OCI-LY7 (cell line): ENCODE data around the gene ZSCAN31. TPM values are rescaled to one million over a fixed set of nuclear protein-coding genes. Genes with fewer than 3 reads are reported as not detected.

ENCODE experiments used
- BruUV-seq: library from RNA; stranded (reverse); fragments of 400-500 nt; replicated peaks from 2 replicates; lab custom pipeline; 2021; lab: Mats Ljungman, UMichigan
- CTCF ChIA-PET: fragments of 300-600 bp; sonication (Branson Sonifier 250); formaldehyde crosslinking; loops from one replicate; lab custom pipeline; 2022; ENCODE audit warnings: antibody characterized with exemption; ENCODE audit not compliant: unreplicated experiment; lab: Charles Lee
- POLR2A ChIA-PET: fragments of 300-600 bp; sonication (Branson Sonifier 250); formaldehyde crosslinking; loops from one replicate; lab custom pipeline; 2022; ENCODE audit warnings: antibody characterized with exemption; lab: Charles Lee
- DNase-seq: peaks from one replicate; pipeline ENCODE4 v3.0.0-alpha.2; 2015; ENCODE audit warnings: low spot score
- H2AFZ ChIP-seq: fragments of 200-600 bp; sonication (generic), shearing (Covaris generic); 2 replicates; pipeline ENCODE4 v1.6.1; 2014; ENCODE audit warnings: mild to moderate bottlenecking, antibody characterized with exemption, low read length, moderate library complexity
- H3K27ac ChIP-seq: fragments of 200-600 bp; sonication (generic); 2 replicates; pipeline ENCODE4 v1.5.1; 2014; ENCODE audit warnings: mixed run types, low read depth, mild to moderate bottlenecking, moderate library complexity, low read length, inconsistent platforms; ENCODE audit not compliant: poor library complexity, severe bottlenecking
- H3K36me3 ChIP-seq: fragments of 200-600 bp; sonication (generic); 2 replicates; pipeline ENCODE4 v1.6.1; 2014; ENCODE audit warnings: mild to moderate bottlenecking, antibody characterized with exemption, low read length, moderate library complexity, mixed read lengths; ENCODE audit not compliant: insufficient read depth
- H3K4me1 ChIP-seq: fragments of 200-600 bp; sonication (generic); 2 replicates; pipeline ENCODE4 v1.5.1; 2014; ENCODE audit warnings: mild to moderate bottlenecking, low read length; ENCODE audit not compliant: insufficient read depth, poor library complexity, severe bottlenecking
- H3K4me2 ChIP-seq: fragments of 200-600 bp; sonication (generic); 2 replicates; pipeline ENCODE4 v1.6.1; 2014; ENCODE audit warnings: mild to moderate bottlenecking, low read length
- H3K4me3 ChIP-seq: fragments of 200-600 bp; sonication (generic); 2 replicates; pipeline ENCODE4 v1.5.1; 2014; ENCODE audit warnings: mild to moderate bottlenecking, low read depth, low read length; ENCODE audit not compliant: poor library complexity, severe bottlenecking
- H3K79me2 ChIP-seq: fragments of 200-600 bp; sonication (generic); 2 replicates; pipeline ENCODE4 v1.6.1; 2016; ENCODE audit warnings: low read depth, mild to moderate bottlenecking, low read length, moderate library complexity, mixed read lengths; ENCODE audit not compliant: insufficient read depth
- H3K9me2 ChIP-seq: fragments of 200-600 bp; sonication (generic); 2 replicates; pipeline ENCODE4 v1.6.1; 2016; ENCODE audit warnings: mild to moderate bottlenecking, low read length, mixed read lengths; ENCODE audit not compliant: insufficient read depth
- H3K9me3 ChIP-seq: fragments of 200-600 bp; sonication (generic); 2 replicates; pipeline ENCODE4 v1.6.1; 2014; ENCODE audit warnings: mild to moderate bottlenecking, mixed run types, low read length, mixed read lengths
- H4K20me1 ChIP-seq: fragments of 200-600 bp; sonication (generic); 2 replicates; pipeline ENCODE4 v1.6.1; 2014; ENCODE audit warnings: mild to moderate bottlenecking, antibody characterized with exemption, low read length, moderate library complexity, mixed read lengths; ENCODE audit not compliant: insufficient read depth
- CTCF ChIP-seq: fragments of 200-600 bp; sonication (generic); conservative IDR thresholded peaks from 2 replicates; pipeline ENCODE4 v1.5.1; 2014; ENCODE audit warnings: mild to moderate bottlenecking, antibody characterized with exemption, low read length, moderate library complexity, mixed read lengths
- EZH2phosphoT487 ChIP-seq: fragments of 200-600 bp; sonication (generic); IDR thresholded peaks from 2 replicates; pipeline ENCODE4 v1.6.1; 2018; ENCODE audit warnings: low read depth, borderline replicate concordance, mild to moderate bottlenecking, mixed run types, antibody characterized with exemption, low read length, moderate library complexity, mixed read lengths
- intact Hi-C: fragments of 100-400 bp; cut with micrococcal nuclease; formaldehyde crosslinking; loops from one replicate; pipeline ENCODE4 v1.10.0; 2022; ENCODE audit not compliant: unreplicated experiment
- total RNA-seq, 2 experiments: library from RNA; depleted of rRNA in 1 of 2; stranded (reverse); fragments of >200 nt in 1 of 2; shearing (Covaris generic) in 1 of 2; gene quantifications; 2 replicates each; pipeline ENCODE4 v1.2.3, GENCODE V29; 2014 to 2022

ZSCAN31 gene
- total RNA-seq, 2 experiments from 2014 or later: not detected

GRCh38 chr6:28281288-28282064, 54.5 kb downstream of the ZSCAN31 start, which contains the start of gene PGBD1:
PGBD1 (plus strand) TSS chr6:28281572; CDS start chr6:28283814, 2,242 bp downstream.
- H3K9me3 ChIP-seq: no peaks in the 10 kb centered on the region
- H3K79me2 ChIP-seq: no peaks in the 10 kb centered on the region
- DNase-seq: peak; percentile 71
- no peak within 1 kb of the TSS for H3K27ac ChIP-seq
- POLR2A ChIA-PET: interaction anchor here (0.6 to 1.5 kb wide), 8 partner anchors 11 to 118 kb away, joined by 3 to 9 read pairs (median 3); partner anchors contain the start of genes ZKSCAN4, ZSCAN12 and ZSCAN26
- intact Hi-C loops: loop anchor here (1.0 kb wide), 2 partner anchors 29 to 118 kb away; partner anchors contain the start of genes ZKSCAN4 and ZSCAN12
- peak within 1 kb of the TSS; percentile 69 for H3K4me3 ChIP-seq
- TF ChIP-seq EZH2phosphoT487 (no peak), CTCF (no peak)
- peaks cover 7% of the 10 kb centered on the region for H3K4me1 ChIP-seq
- no peaks in the 10 kb centered on the region for H4K20me1 ChIP-seq
- H3K4me2 ChIP-seq: peak within 1 kb of the TSS; percentile 68
- H3K9me2 ChIP-seq: no peaks in the 10 kb centered on the region
- CTCF ChIA-PET: no interaction called here
- peak within 1 kb of the TSS; percentile 81 for H2AFZ ChIP-seq
- H3K36me3 ChIP-seq: peaks cover 3% of the 10 kb centered on the region; the same call in 1 of the 2 replicates
- no TSS peak for BruUV-seq

- no peaks in the 10 kb centered on the region for H3K79me2 ChIP-seq
- peak overlapping the region; percentile 68 for H3K4me2 ChIP-seq
- no peaks in the 10 kb centered on the region for H3K9me3 ChIP-seq
- peaks cover 7% of the 10 kb centered on the region for H3K4me1 ChIP-seq
- no peak for DNase-seq
- intact Hi-C loops: loop anchor here (1.0 kb wide), 2 partner anchors 28 to 119 kb away; partner anchors contain the start of genes ZKSCAN4 and ZSCAN12
- peak overlapping the region; percentile 69 for H3K4me3 ChIP-seq
- TF ChIP-seq CTCF (no peak), EZH2phosphoT487 (no peak)
- H3K36me3 ChIP-seq: peaks cover 9% of the 10 kb centered on the region; the same call in 1 of the 2 replicates
- no TSS peak for BruUV-seq
- POLR2A ChIA-PET: interaction anchor here (0.6 to 1.5 kb wide), 6 partner anchors 12 to 79 kb away, joined by 3 to 9 read pairs (median 3); partner anchors contain the start of genes ZKSCAN4 and ZSCAN26
- no peak overlapping the region for H3K27ac ChIP-seq
- H3K9me2 ChIP-seq: no peaks in the 10 kb centered on the region
- no peaks in the 10 kb centered on the region for H4K20me1 ChIP-seq
- peak overlapping the region; percentile 81; the same call in 1 of the 2 replicates for H2AFZ ChIP-seq
- CTCF ChIA-PET: interaction anchor here (0.5 kb wide), 1 partner anchor 63 kb away, joined by 3 read pairs; no protein-coding TSS in a partner anchor
Measured at GRCh38 chr6:28280595-28281287, 55.2 kb downstream of the ZSCAN31 start.
